ENCODE results near the gene ARID5B. TPM values are rescaled to one million over a fixed set of nuclear protein-coding genes. Genes with fewer than 3 reads are reported as not detected.

Gene ARID5B
- 168 and 169 TPM in 2 replicates for total RNA-seq (2022)
- Bru-seq, nascent RNA: percentile 100 among the genes with signal in this experiment
- percentile 98 among the genes with signal in this experiment for BruChase-seq, experiment 1, labeled RNA remaining after a 2-hour chase
- BruChase-seq, experiment 2, labeled RNA remaining after a 6-hour chase: percentile 91 among the genes with signal in this experiment
- long read RNA-seq, full-length matches to known transcripts: 14 of 71 reads
- long read RNA-seq, partial matches to known transcripts: 44 of 71 reads
- long read RNA-seq, other reads (novel, unspliced or antisense): 13 of 71 reads

- H3K9me3 ChIP-seq: no peaks in the 10 kb centered on the region
- Mint-ChIP-seq H3K9me3 (ENCODE audit: unreplicated experiment) (no peaks in the 10 kb centered on the region), H3K36me3 (ENCODE audit: insufficient read depth, unreplicated experiment) (peaks cover 67% of the 10 kb centered on the region), H3K27ac (ENCODE audit: unreplicated experiment) (peak within 1 kb of the TSS; percentile 99), H3K4me1 (ENCODE audit: low read depth, unreplicated experiment) (peaks cover 49% of the 10 kb centered on the region), H3K4me3 (ENCODE audit: unreplicated experiment) (peak within 1 kb of the TSS; percentile 89), H3K27me3 (ENCODE audit: insufficient read depth, unreplicated experiment) (no peaks in the 10 kb centered on the region)
- peak; percentile 84 for DNase-seq
- H3K4me3 ChIP-seq (ENCODE audit: low read depth, low read length): peak within 1 kb of the TSS; percentile 97
- peaks cover 52% of the 10 kb centered on the region for H3K4me1 ChIP-seq
- BruUV-seq (replicated peaks): no TSS peak
- no peak for TF ChIP-seq CTCF (IDR thresholded peaks at IDR 0.05; ENCODE audit: insufficient read depth in 1 of 2, low read depth in 1 of 2, low read length in 1 of 2, severe bottlenecking in 1 of 2, unreplicated experiment in 1 of 2)
- intact Hi-C loops (cut with micrococcal nuclease; ENCODE audit: unreplicated experiment): no loop called here
- CTCF ChIA-PET: interaction anchor here (1.1 to 3.4 kb wide), 6 partner anchors 24 to 154 kb away, joined by 3 to 24 read pairs (median 5); no protein-coding TSS in a partner anchor
- POLR2A ChIA-PET: interaction anchor here (0.6 to 0.8 kb wide), 3 partner anchors 63 to 193 kb away, joined by 3 to 5 read pairs (median 4); no protein-coding TSS in a partner anchor
- H3K36me3 ChIP-seq (ENCODE audit: control insufficient read depth, insufficient read depth, low read length): no peaks in the 10 kb centered on the region; the same call in 1 of the 2 replicates
- H3K27me3 ChIP-seq (replicated peaks; ENCODE audit: control insufficient read depth, insufficient read depth, low read length): no peaks in the 10 kb centered on the region
These were observed at the start of gene ARID5B for GRCh38 chr10:61900829-61901792. Gene ARID5B (plus strand): TSS chr10:61901699. CDS start chr10:61901710, 11 bp downstream.

- BruUV-seq (replicated peaks): no TSS peak
- Mint-ChIP-seq H3K36me3 (ENCODE audit: insufficient read depth, unreplicated experiment) (peaks cover 13% of the 10 kb centered on the region), H3K27ac (ENCODE audit: unreplicated experiment) (peak overlapping the region; percentile 51), H3K4me1 (ENCODE audit: low read depth, unreplicated experiment) (peaks cover 44% of the 10 kb centered on the region), H3K4me3 (ENCODE audit: unreplicated experiment) (no peak overlapping the region), H3K9me3 (ENCODE audit: unreplicated experiment) (peaks cover 23% of the 10 kb centered on the region), H3K27me3 (ENCODE audit: insufficient read depth, unreplicated experiment) (no peaks in the 10 kb centered on the region)
- H3K4me1 ChIP-seq: peaks cover 46% of the 10 kb centered on the region
- intact Hi-C loops (cut with micrococcal nuclease; ENCODE audit: unreplicated experiment): loop anchor here (5.0 kb wide), 1 partner anchor 170 kb away; no protein-coding TSS in a partner anchor
- H3K36me3 ChIP-seq (ENCODE audit: control insufficient read depth, insufficient read depth, low read length): no peaks in the 10 kb centered on the region
- no peaks in the 10 kb centered on the region for H3K27me3 ChIP-seq (replicated peaks; ENCODE audit: control insufficient read depth, insufficient read depth, low read length)
- no peak for TF ChIP-seq CTCF (IDR thresholded peaks at IDR 0.05; ENCODE audit: insufficient read depth in 1 of 2, low read depth in 1 of 2, low read length in 1 of 2, severe bottlenecking in 1 of 2, unreplicated experiment in 1 of 2)
- no peaks in the 10 kb centered on the region for H3K9me3 ChIP-seq
- CTCF ChIA-PET: interaction anchor here (0.7 kb wide), 1 partner anchor 41 kb away, joined by 3 read pairs; no protein-coding TSS in a partner anchor
- POLR2A ChIA-PET: no interaction called here
- H3K4me3 ChIP-seq (ENCODE audit: low read depth, low read length): no peak overlapping the region
- DNase-seq: no peak
These were observed 49.2 kb upstream of the ARID5B start for GRCh38 chr10:61852261-61852660.

- Histone ChIP-seq H3K27me3 (replicated peaks; ENCODE audit: control insufficient read depth, insufficient read depth, low read length) (no peaks in the 10 kb centered on the region), H3K36me3 (ENCODE audit: control insufficient read depth, insufficient read depth, low read length) (no peaks in the 10 kb centered on the region), H3K4me3 (ENCODE audit: low read depth, low read length) (no peak overlapping the region), H3K4me1 (peaks cover 26% of the 10 kb centered on the region), H3K9me3 (no peaks in the 10 kb centered on the region)
- ChIA-PET CTCF (no interaction called here), POLR2A (no interaction called here)
- intact Hi-C loops (cut with micrococcal nuclease; ENCODE audit: unreplicated experiment): no loop called here
- Mint-ChIP-seq H3K36me3 (ENCODE audit: insufficient read depth, unreplicated experiment) (no peaks in the 10 kb centered on the region), H3K4me1 (ENCODE audit: low read depth, unreplicated experiment) (peaks cover 28% of the 10 kb centered on the region), H3K9me3 (ENCODE audit: unreplicated experiment) (peaks cover 46% of the 10 kb centered on the region), H3K27ac (ENCODE audit: unreplicated experiment) (peak overlapping the region; percentile 9), H3K27me3 (ENCODE audit: insufficient read depth, unreplicated experiment) (no peaks in the 10 kb centered on the region), H3K4me3 (ENCODE audit: unreplicated experiment) (no peak overlapping the region)
- no peak for DNase-seq
- no TSS peak for BruUV-seq (replicated peaks)
- TF ChIP-seq CTCF (IDR thresholded peaks at IDR 0.05; ENCODE audit: insufficient read depth in 1 of 2, low read depth in 1 of 2, low read length in 1 of 2, severe bottlenecking in 1 of 2, unreplicated experiment in 1 of 2): no peak
These were observed 45.7 kb upstream of the ARID5B start for GRCh38 chr10:61855771-61856170.

All from Caco-2 (cell line).